Osteoblast (primary cell): Measurements from ENCODE around the gene AFF2. TPM values are rescaled to one million over a fixed set of nuclear protein-coding genes. Genes with fewer than 3 reads are reported as not detected.

Experiments
- DNase-seq: peaks from one replicate; pipeline ENCODE4 v3.0.0; 2011; ENCODE audit warnings: low spot score, mixed read lengths; ENCODE audit not compliant: insufficient read length; ENCODE audit errors: missing footprints
- H2AFZ ChIP-seq: 2 replicates; pipeline ENCODE4 v1.6.0; 2011; ENCODE audit warnings: mild to moderate bottlenecking, low read length
- H3K27ac ChIP-seq: 2 replicates; pipeline ENCODE4 v1.5.1; 2011; ENCODE audit warnings: mild to moderate bottlenecking, low read depth, low read length, moderate library complexity
- H3K27me3 ChIP-seq: 2 replicates; pipeline ENCODE4 v1.6.0; 2012; ENCODE audit warnings: mild to moderate bottlenecking, control low read depth, inconsistent platforms, low read length, moderate library complexity; ENCODE audit not compliant: insufficient read depth
- H3K36me3 ChIP-seq: 2 replicates; pipeline ENCODE4 v1.5.1; 2011; ENCODE audit warnings: mild to moderate bottlenecking, low read length, control low read depth, moderate library complexity; ENCODE audit not compliant: insufficient read depth
- H3K4me1 ChIP-seq: 2 replicates; pipeline ENCODE4 v1.5.1; 2011; ENCODE audit warnings: mild to moderate bottlenecking, low read length, control low read depth, moderate library complexity; ENCODE audit not compliant: insufficient read depth
- H3K4me2 ChIP-seq: 2 replicates; pipeline ENCODE4 v1.6.0; 2011; ENCODE audit warnings: mild to moderate bottlenecking, low read length; ENCODE audit not compliant: insufficient read depth
- H3K4me3 ChIP-seq: fragments of 200-600 bp; sonication (generic); 3 replicates; pipeline ENCODE4 v1.5.1; 2012; ENCODE audit warnings: mild to moderate bottlenecking, low read length, inconsistent platforms; ENCODE audit not compliant: insufficient read depth
- H3K79me2 ChIP-seq: 2 replicates; pipeline ENCODE4 v1.6.0; 2012; ENCODE audit warnings: mild to moderate bottlenecking, low read length, control low read depth, inconsistent platforms; ENCODE audit not compliant: insufficient read depth
- H3K9me3 ChIP-seq: 2 replicates; pipeline ENCODE4 v1.5.1; 2011; ENCODE audit warnings: low read depth, low read length, control low read depth
- H4K20me1 ChIP-seq: 2 replicates; pipeline ENCODE4 v1.6.0; 2012; ENCODE audit warnings: mild to moderate bottlenecking, low read length, control low read depth; ENCODE audit not compliant: insufficient read depth
- total RNA-seq: library from RNA; depleted of rRNA; stranded (reverse); fragments of >200 nt; gene quantifications from 2 replicates; pipeline ENCODE4 v1.2.3, GENCODE V29; 2012
- TF ChIP-seq, protein P1 (sequence below): IDR thresholded peaks from 2 replicates; pipeline ENCODE4 v1.5.1; 2011; ENCODE audit warnings: mild to moderate bottlenecking, low read depth, low read length, moderate library complexity; ENCODE audit errors: extremely low read depth

AFF2 gene
- total RNA-seq, 1 donor: 10.9 TPM

DNA sequence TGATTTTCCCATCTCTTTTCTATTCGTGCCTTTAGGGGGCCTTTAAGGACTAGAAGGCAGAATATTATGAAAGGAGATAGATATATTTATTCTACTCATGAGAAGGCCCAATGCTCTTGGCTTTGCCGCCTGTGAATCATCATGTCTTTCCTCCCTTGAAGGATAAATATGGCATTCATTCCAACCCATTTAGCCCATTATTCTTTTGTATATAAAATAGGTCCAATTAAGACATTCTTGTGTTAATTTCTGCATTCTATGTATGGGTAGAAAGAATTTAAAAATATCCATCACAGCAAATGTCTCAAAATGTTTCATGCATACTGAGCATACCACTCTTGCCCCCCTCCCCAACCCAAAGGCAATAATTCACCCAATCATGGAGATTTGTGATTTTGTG, 115.1 kb downstream of the AFF2 start:
- no peaks in the 10 kb centered on the region for H4K20me1 ChIP-seq
- H3K27ac ChIP-seq: no peak overlapping the region
- DNase-seq: no peak
- H3K4me3 ChIP-seq: no peak overlapping the region
- TF ChIP-seq, protein P1, sequence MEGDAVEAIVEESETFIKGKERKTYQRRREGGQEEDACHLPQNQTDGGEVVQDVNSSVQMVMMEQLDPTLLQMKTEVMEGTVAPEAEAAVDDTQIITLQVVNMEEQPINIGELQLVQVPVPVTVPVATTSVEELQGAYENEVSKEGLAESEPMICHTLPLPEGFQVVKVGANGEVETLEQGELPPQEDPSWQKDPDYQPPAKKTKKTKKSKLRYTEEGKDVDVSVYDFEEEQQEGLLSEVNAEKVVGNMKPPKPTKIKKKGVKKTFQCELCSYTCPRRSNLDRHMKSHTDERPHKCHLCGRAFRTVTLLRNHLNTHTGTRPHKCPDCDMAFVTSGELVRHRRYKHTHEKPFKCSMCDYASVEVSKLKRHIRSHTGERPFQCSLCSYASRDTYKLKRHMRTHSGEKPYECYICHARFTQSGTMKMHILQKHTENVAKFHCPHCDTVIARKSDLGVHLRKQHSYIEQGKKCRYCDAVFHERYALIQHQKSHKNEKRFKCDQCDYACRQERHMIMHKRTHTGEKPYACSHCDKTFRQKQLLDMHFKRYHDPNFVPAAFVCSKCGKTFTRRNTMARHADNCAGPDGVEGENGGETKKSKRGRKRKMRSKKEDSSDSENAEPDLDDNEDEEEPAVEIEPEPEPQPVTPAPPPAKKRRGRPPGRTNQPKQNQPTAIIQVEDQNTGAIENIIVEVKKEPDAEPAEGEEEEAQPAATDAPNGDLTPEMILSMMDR: no peak
- no peaks in the 10 kb centered on the region for H3K36me3 ChIP-seq
- H3K4me1 ChIP-seq: no peaks in the 10 kb centered on the region
- no peaks in the 10 kb centered on the region for H3K79me2 ChIP-seq
- no peaks in the 10 kb centered on the region for H3K27me3 ChIP-seq
- H3K4me2 ChIP-seq: no peak overlapping the region
- no peaks in the 10 kb centered on the region for H3K9me3 ChIP-seq
- H2AFZ ChIP-seq: no peak overlapping the region

DNA sequence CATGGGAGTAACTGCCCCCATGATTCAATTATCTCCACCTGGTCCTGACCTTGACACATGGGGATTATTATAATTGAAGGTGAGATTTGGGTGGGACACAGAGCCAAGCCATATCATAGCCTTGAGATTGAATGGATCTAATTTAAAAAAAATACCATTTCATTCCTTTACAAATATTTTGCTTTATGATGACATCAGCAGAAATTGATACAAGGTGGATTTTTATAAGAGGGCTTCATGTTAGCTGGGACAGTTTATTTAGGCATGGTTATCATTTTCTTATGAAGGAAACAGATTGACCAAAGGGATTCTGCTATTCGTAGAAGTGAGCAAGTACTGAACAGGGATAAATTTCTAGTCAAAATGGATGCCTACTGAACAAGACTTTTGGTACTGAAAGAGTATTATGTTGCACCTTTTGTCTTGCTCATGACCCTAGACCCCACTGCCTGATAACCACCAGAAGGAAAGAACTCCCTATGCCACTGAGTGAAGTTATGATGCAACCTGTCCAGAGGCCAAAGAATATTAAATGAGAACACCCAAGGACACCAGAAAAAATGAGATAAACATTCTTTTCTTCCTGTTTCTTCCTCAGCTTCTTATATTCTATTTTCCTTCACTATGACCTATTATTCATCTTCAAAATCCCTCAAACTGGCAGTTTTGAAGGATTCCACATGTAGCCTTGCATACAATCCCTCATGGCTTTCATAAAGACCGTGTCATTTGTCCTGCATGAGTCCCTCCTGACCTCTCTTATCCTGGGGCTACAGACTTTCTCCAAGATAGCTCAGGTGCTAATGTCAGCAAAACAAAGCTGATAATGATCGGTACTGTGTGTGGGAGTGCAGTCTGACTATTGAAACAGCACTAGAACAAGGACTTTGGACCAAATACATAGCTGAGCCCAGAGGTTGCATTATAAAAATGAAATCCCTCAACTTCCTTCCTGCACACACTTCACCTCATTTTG, 118.3 kb downstream of the AFF2 start:
- Histone ChIP-seq H3K4me3 (no peak overlapping the region), H3K4me1 (no peaks in the 10 kb centered on the region), H3K27ac (no peak overlapping the region), H2AFZ (no peak overlapping the region), H3K36me3 (no peaks in the 10 kb centered on the region), H3K79me2 (no peaks in the 10 kb centered on the region), H3K9me3 (no peaks in the 10 kb centered on the region), H4K20me1 (no peaks in the 10 kb centered on the region), H3K27me3 (no peaks in the 10 kb centered on the region), H3K4me2 (no peak overlapping the region)
- no peak for DNase-seq
- TF ChIP-seq, protein P1: no peak

DNA sequence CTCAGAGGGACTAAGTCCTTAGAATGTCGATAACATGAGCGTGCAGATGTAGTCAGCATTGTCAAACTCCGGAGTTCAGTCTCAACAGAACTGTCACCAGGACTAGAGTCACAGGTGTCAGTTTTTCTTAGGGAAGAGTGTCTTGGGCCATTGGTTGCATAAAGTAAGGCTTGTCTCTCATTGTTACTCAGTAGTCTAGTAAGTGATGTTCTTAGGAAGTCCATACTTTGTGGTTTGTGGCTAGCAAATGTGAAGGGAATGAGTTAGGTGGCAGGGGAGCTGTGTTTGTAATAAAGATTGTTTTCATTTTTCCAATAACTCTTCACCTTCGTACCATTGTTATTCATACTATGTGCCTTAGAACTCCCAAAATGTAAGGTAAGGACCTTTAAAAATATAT, 119.6 kb downstream of the AFF2 start:
- DNase-seq: no peak
- Histone ChIP-seq H3K27ac (no peak overlapping the region), H2AFZ (no peak overlapping the region), H3K36me3 (no peaks in the 10 kb centered on the region), H3K9me3 (no peaks in the 10 kb centered on the region), H4K20me1 (no peaks in the 10 kb centered on the region), H3K79me2 (no peaks in the 10 kb centered on the region), H3K4me1 (no peaks in the 10 kb centered on the region), H3K4me3 (no peak overlapping the region), H3K27me3 (no peaks in the 10 kb centered on the region), H3K4me2 (no peak overlapping the region)
- TF ChIP-seq, protein P1: no peak

DNA sequence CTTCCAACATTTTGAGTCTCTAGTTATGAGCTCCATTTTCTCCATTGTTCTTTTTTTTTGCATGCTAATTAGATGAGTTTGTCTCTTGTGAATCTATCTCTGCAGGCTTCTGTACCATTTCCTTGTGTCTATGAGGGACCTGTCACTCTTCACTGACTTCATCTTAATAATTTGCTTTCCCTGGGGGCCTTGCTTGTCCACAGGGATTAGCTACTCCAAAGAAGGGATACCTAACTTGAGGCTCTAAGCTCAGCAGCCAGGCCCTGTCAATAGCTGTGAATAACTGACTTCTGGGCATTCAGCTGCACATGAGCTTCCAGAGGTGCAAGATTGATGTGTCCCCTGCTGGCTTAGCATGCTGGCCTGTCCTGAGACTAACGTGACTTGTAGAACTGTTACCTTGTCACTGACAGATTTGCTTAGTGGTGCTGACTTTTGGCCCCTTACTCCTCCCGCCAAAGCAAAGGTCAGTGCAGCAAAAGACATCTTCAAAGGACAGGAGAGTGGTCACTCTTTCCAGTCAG, 124.6 kb downstream of the AFF2 start:
- Histone ChIP-seq H3K4me2 (no peak overlapping the region), H3K4me1 (no peaks in the 10 kb centered on the region), H3K9me3 (no peaks in the 10 kb centered on the region), H3K36me3 (no peaks in the 10 kb centered on the region), H3K27ac (no peak overlapping the region), H3K4me3 (no peak overlapping the region), H4K20me1 (no peaks in the 10 kb centered on the region), H3K79me2 (no peaks in the 10 kb centered on the region), H3K27me3 (no peaks in the 10 kb centered on the region), H2AFZ (no peak overlapping the region)
- DNase-seq: no peak
- TF ChIP-seq, protein P1: no peak
